Naive thymus-derived CD4-positive, alpha-beta T cell (primary cell): Measurements from ENCODE around the gene SULT1E1. TPM values are rescaled to one million over a fixed set of nuclear protein-coding genes. Genes with fewer than 3 reads are reported as not detected.

Experiments used
- ATAC-seq: fragments of 150-1000 bp; cut with Tn5 transposase; 2 replicates; pipeline ENCODE4 v1.10.0; 2021; ENCODE audit warnings: mild to moderate bottlenecking, moderate library complexity
- CTCF ChIA-PET: fragments of 350-600 bp; sonication (Branson Sonifier 250); formaldehyde crosslinking; loops from one replicate; lab custom pipeline; 2021; ENCODE audit warnings: antibody characterized with exemption; lab: Charles Lee
- POLR2A ChIA-PET: fragments of 350-600 bp; sonication (Branson Sonifier 250); formaldehyde crosslinking; loops from one replicate; lab custom pipeline; 2021; ENCODE audit warnings: antibody characterized with exemption, inconsistent platforms; lab: Charles Lee
- DNase-seq, 9 donors: peaks; one replicate each; pipeline versions ENCODE4 v3.0.0 to v3.0.0-alpha.2; 2020 to 2022; ENCODE audit warnings: mixed read lengths in 1 of 9
- H3K27ac ChIP-seq: one replicate; pipeline ENCODE4 v1.7.0; 2013; ENCODE audit warnings: mild to moderate bottlenecking, low read depth, low read length, moderate library complexity
- H3K27me3 ChIP-seq, 2 donors: one replicate each; pipeline ENCODE4 v1.7.0; 2013; ENCODE audit warnings: low read length in 2 of 2, mild to moderate bottlenecking in 2 of 2, moderate library complexity in 2 of 2; ENCODE audit not compliant: control insufficient read depth in 2 of 2, insufficient read depth in 2 of 2
- H3K36me3 ChIP-seq, 3 experiments: 1 replicate in 2 of 3; 2 replicates in 1 of 3; pipeline ENCODE4 v1.7.0; 2013; ENCODE audit warnings: low read length in 3 of 3, mild to moderate bottlenecking in 3 of 3, moderate library complexity in 1 of 3; ENCODE audit not compliant: insufficient read depth in 3 of 3, control insufficient read depth in 2 of 3
- H3K4me1 ChIP-seq, 2 donors: one replicate each; pipeline ENCODE4 v1.7.0; 2013; ENCODE audit warnings: low read length in 2 of 2, mild to moderate bottlenecking in 2 of 2, moderate library complexity in 1 of 2; ENCODE audit not compliant: control insufficient read depth in 2 of 2, insufficient read depth in 2 of 2
- H3K4me3 ChIP-seq: 2 replicates; pipeline ENCODE4 v1.7.0; 2013; ENCODE audit warnings: mild to moderate bottlenecking, low read length
- H3K9me3 ChIP-seq, 3 experiments: 1 replicate in 2 of 3; 2 replicates in 1 of 3; pipeline ENCODE4 v1.7.0; 2013; ENCODE audit warnings: low read length in 3 of 3; ENCODE audit not compliant: control insufficient read depth in 2 of 3
- H3K27ac Mint-ChIP-seq, 9 donors: one replicate each; pipeline ENCODE4 v1.8.0; 2020 to 2022; ENCODE audit warnings: mixed read lengths in 9 of 9, mild to moderate bottlenecking in 8 of 9, moderate library complexity in 5 of 9, inconsistent platforms in 2 of 9
- H3K27me3 Mint-ChIP-seq, 5 donors: one replicate each; pipeline ENCODE4 v1.8.0; 2021 to 2022; ENCODE audit warnings: mixed read lengths in 5 of 5, mild to moderate bottlenecking in 1 of 5
- H3K36me3 Mint-ChIP-seq, 5 donors: one replicate each; pipeline ENCODE4 v1.8.0; 2020 to 2022; ENCODE audit warnings: mixed read lengths in 5 of 5, mild to moderate bottlenecking in 3 of 5, inconsistent platforms in 1 of 5
- H3K4me1 Mint-ChIP-seq, 7 donors: one replicate each; pipeline ENCODE4 v1.8.0; 2020 to 2022; ENCODE audit warnings: mixed read lengths in 7 of 7, mild to moderate bottlenecking in 3 of 7, inconsistent platforms in 1 of 7
- H3K4me3 Mint-ChIP-seq, 10 donors: one replicate each; pipeline ENCODE4 v1.8.0; 2020 to 2022; ENCODE audit warnings: mild to moderate bottlenecking in 10 of 10, mixed read lengths in 10 of 10, moderate library complexity in 6 of 10, inconsistent platforms in 2 of 10
- H3K9me3 Mint-ChIP-seq, 11 donors: one replicate each; pipeline ENCODE4 v1.8.0; 2020 to 2022; ENCODE audit warnings: mixed read lengths in 11 of 11, mild to moderate bottlenecking in 4 of 11, inconsistent platforms in 1 of 11, moderate library complexity in 1 of 11
- intact Hi-C, 2 donors: fragments of 100-400 bp; cut with micrococcal nuclease; formaldehyde crosslinking; loops; one replicate each; pipeline ENCODE4 v1.15.1; 2023
- polyA plus RNA-seq, 2 donors: library from polyadenylated mRNA; unstranded; fragments of 300-500 nt; fragmentation: Illumina TruSeq; gene quantifications; one replicate each; pipeline ENCODE4 v1.2.3, GENCODE V29; 2021
- total RNA-seq, 6 experiments: library from RNA in 5 of 6; stranded (reverse) in 5 of 6; gene quantifications; 1 replicate in 5 of 6; 2 replicates in 1 of 6; pipeline ENCODE4 v1.2.3 and lab custom pipeline; 2021 to 2026

The SULT1E1 gene
- total and polyA plus RNA-seq, 7 experiments from 2014 or later: not detected

DNA sequence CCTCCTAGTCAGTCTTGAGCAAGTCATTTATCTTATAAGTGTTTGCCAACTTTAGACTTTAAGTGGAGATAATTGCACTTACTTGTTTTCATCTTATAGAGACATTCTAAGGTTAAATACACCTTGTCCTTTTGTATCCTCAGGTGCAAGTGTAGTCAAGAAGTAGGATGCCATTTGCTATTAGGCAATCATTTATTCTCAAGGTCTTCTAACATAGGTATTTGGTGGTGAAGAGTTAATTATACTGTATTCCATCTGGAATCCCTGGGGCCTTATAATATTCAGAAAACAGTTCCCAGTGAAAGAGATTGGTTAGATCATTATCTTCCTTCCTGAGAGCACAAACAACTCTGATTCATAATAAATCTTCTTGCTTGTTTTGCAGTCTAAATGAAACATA lies 23.7 kb downstream of the SULT1E1 start:
- Histone ChIP-seq H3K4me1 (peaks cover 0 to under 1% of the 10 kb centered on the region in 2 donors), H3K9me3 (no peaks in the 10 kb centered on the region), H3K4me3 (no peak overlapping the region), H3K27me3 (no peaks in the 10 kb centered on the region), H3K36me3 (no peaks in the 10 kb centered on the region), H3K27ac (no peak overlapping the region)
- CTCF ChIA-PET: no interaction called here
- intact Hi-C loops: no loop called here
- Mint-ChIP-seq H3K36me3 (no peaks in the 10 kb centered on the region), H3K27ac (no peak overlapping the region), H3K4me1 (peaks cover 6 to 21% (median 14%) of the 10 kb centered on the region in 7 donors), H3K9me3 (peaks cover 0 to 5% (median 0%) of the 10 kb centered on the region in 11 donors), H3K27me3 (peaks cover 0 to 4% (median 0%) of the 10 kb centered on the region in 5 donors), H3K4me3 (no peak overlapping the region)
- POLR2A ChIA-PET: no interaction called here
- DNase-seq: no peak
- ATAC-seq: no peak

DNA sequence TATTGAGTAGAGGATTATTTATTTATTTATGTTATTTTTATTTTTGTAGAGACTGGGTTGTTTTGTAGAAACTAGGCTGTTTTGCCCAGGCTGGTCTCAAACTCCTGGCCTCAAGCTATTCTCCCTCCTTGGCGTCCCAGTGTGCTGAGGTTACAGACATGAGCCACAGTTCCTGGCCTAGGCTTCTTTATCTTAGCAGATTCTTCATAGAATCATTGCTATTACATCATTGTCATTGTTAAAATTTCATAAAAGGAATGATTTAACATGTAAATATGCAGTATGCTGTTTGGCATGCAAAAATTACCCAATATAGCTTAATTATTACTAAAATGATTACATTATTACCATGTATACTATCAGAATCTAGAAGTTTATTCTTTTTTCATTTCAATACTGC lies 24.2 kb downstream of the SULT1E1 start:
- H3K27me3 ChIP-seq: no peaks in the 10 kb centered on the region
- ChIA-PET POLR2A (no interaction called here), CTCF (no interaction called here)
- H3K9me3 ChIP-seq: no peaks in the 10 kb centered on the region
- H3K4me1 ChIP-seq: peaks cover 0 to 6% of the 10 kb centered on the region in 2 donors
- H3K27ac ChIP-seq: no peak overlapping the region
- intact Hi-C loops: no loop called here
- Mint-ChIP-seq H3K4me1 (peaks cover 8 to 26% (median 19%) of the 10 kb centered on the region in 7 donors), H3K9me3 (peaks cover 0 to 5% (median 0%) of the 10 kb centered on the region in 11 donors), H3K27me3 (peaks cover 0 to 4% (median 0%) of the 10 kb centered on the region in 5 donors), H3K36me3 (no peaks in the 10 kb centered on the region), H3K27ac (no peak overlapping the region), H3K4me3 (no peak overlapping the region)
- DNase-seq: no peak
- H3K4me3 ChIP-seq: no peak overlapping the region
- H3K36me3 ChIP-seq: no peaks in the 10 kb centered on the region
- no peak for ATAC-seq

- Histone ChIP-seq H3K36me3 (no peaks in the 10 kb centered on the region), H3K27ac (no peak overlapping the region), H3K9me3 (no peaks in the 10 kb centered on the region), H3K4me3 (no peak overlapping the region), H3K4me1 (peaks cover 0 to 8% of the 10 kb centered on the region in 2 donors), H3K27me3 (no peaks in the 10 kb centered on the region)
- H3K9me3 Mint-ChIP-seq: peaks cover 0 to 5% (median 0%) of the 10 kb centered on the region in 11 donors
- peaks cover 0 to 3% (median 2%) of the 10 kb centered on the region in 5 donors for H3K36me3 Mint-ChIP-seq
- ATAC-seq (no peak), DNase-seq (no peak)
- H3K4me1 Mint-ChIP-seq: peaks cover 10 to 30% (median 22%) of the 10 kb centered on the region in 7 donors
- peaks cover 0 to 4% (median 0%) of the 10 kb centered on the region in 5 donors for H3K27me3 Mint-ChIP-seq
- ChIA-PET POLR2A (no interaction called here), CTCF (interaction anchor here (0.6 to 1.2 kb wide), 3 partner anchors 10 to 904 kb away, joined by 3 to 4 read pairs (median 3); no protein-coding TSS in a partner anchor)
- no peak overlapping the region for H3K4me3 Mint-ChIP-seq
- intact Hi-C loops: loop anchor here in 1 of 2 donors (5.0 kb wide), 1 partner anchor 869 kb away; no protein-coding TSS in a partner anchor
- no peak overlapping the region for H3K27ac Mint-ChIP-seq
Observed at GRCh38 chr4:69833251-69833650, 26.7 kb downstream of the SULT1E1 start.

DNA sequence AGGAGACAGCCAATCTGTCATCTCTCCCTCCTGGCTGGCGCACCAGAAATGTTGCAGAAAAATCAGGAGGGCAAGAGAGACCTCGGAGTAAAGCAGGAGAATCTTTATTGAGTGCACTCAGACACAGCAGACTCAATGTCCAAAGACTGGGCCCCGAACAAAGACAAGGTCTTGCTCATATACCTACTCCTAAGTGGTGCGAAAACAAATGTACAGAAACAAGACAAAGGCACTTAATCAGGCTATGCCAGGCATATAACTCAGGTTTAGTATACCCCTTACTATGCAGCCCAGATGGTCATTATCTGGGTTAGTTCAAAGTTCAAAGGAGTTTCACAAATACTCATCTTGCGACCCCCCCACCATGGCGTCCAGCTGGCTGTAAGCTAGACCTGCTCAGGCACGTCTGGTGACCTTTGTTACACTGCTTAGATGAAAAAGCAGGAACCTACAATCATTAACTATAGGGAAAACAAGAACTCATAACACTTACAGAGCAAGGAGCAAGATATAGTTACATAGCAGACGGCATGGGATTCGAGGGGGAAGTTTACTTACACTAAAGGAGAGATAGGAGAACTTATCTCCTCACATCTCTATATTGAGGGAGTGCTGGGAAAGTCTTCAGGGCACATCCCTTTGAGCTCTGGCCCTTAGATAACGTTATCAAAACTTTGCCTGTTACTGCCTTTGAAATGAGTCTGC lies 27.5 kb downstream of the SULT1E1 start:
- Histone ChIP-seq H3K27ac (no peak overlapping the region), H3K4me3 (no peak overlapping the region), H3K9me3 (no peaks in the 10 kb centered on the region), H3K4me1 (peaks cover 0 to 8% of the 10 kb centered on the region in 2 donors), H3K36me3 (no peaks in the 10 kb centered on the region), H3K27me3 (no peaks in the 10 kb centered on the region)
- ChIA-PET CTCF (interaction anchor here (0.6 to 1.2 kb wide), 2 partner anchors 671 to 905 kb away, joined by 3 to 4 read pairs; no protein-coding TSS in a partner anchor), POLR2A (no interaction called here)
- peak overlapping the region in 3 of 9 donors; percentile 45 to 73 (median 66) for H3K27ac Mint-ChIP-seq
- H3K9me3 Mint-ChIP-seq: peaks cover 0 to 5% (median 0%) of the 10 kb centered on the region in 11 donors
- peaks cover 0 to 3% (median 2%) of the 10 kb centered on the region in 5 donors for H3K36me3 Mint-ChIP-seq
- peaks cover 10 to 30% (median 22%) of the 10 kb centered on the region in 7 donors for H3K4me1 Mint-ChIP-seq
- H3K4me3 Mint-ChIP-seq: peak overlapping the region in 5 of 10 donors; percentile 48 to 98 (median 91)
- ATAC-seq (no peak), DNase-seq (no peak)
- H3K27me3 Mint-ChIP-seq: peaks cover 0 to 4% (median 0%) of the 10 kb centered on the region in 5 donors
- intact Hi-C loops: loop anchor here in 1 of 2 donors (5.0 kb wide), 1 partner anchor 870 kb away; no protein-coding TSS in a partner anchor

- CTCF ChIA-PET: no interaction called here
- intact Hi-C loops: loop anchor here in 1 of 2 donors (5.0 kb wide), 1 partner anchor 871 kb away; no protein-coding TSS in a partner anchor
- H3K36me3 ChIP-seq: no peaks in the 10 kb centered on the region
- H3K4me1 ChIP-seq: peaks cover 0 to 8% of the 10 kb centered on the region in 2 donors
- H3K9me3 Mint-ChIP-seq: peaks cover 0 to 5% (median 0%) of the 10 kb centered on the region in 11 donors
- DNase-seq (peak in 3 of 9 donors; percentile 7 to 29 (median 29)), ATAC-seq (peak; percentile 93)
- peak overlapping the region; percentile 85 to 98 (median 94) for H3K4me3 Mint-ChIP-seq
- H3K4me3 ChIP-seq: peak overlapping the region; percentile 29
- peaks cover 10 to 30% (median 22%) of the 10 kb centered on the region in 7 donors for H3K4me1 Mint-ChIP-seq
- peaks cover 0 to 4% (median 0%) of the 10 kb centered on the region in 5 donors for H3K27me3 Mint-ChIP-seq
- H3K27ac Mint-ChIP-seq: peak overlapping the region in 8 of 9 donors; percentile 30 to 97 (median 81)
- no peak overlapping the region for H3K27ac ChIP-seq
- H3K9me3 ChIP-seq: no peaks in the 10 kb centered on the region
- H3K27me3 ChIP-seq: no peaks in the 10 kb centered on the region
- POLR2A ChIA-PET: interaction anchor here (1.6 kb wide), 1 partner anchor 12 kb away, joined by 5 read pairs; no protein-coding TSS in a partner anchor
- H3K36me3 Mint-ChIP-seq: peaks cover 0 to 3% (median 2%) of the 10 kb centered on the region in 5 donors
Observed at GRCh38 chr4:69831646-69832325, 28.2 kb downstream of the SULT1E1 start.

DNA sequence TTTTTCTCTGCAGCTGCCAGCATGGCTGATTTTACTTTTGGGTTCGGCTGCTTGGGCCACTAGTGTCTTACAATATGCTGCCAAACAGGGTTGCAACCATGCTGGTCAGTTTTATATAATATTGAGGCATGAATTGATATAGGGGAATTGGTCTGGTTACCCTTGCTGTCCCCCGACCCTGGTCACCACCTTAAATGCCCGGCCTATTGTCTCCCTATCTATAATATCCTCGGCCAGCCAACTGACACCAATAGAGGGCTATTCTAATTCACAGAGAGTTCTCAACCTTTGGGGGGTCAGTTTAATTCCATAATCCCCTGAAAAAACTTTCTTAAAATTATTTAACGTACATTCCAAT lies 28.7 kb downstream of the SULT1E1 start:
- POLR2A ChIA-PET: interaction anchor here (1.6 kb wide), 1 partner anchor 12 kb away, joined by 5 read pairs; no protein-coding TSS in a partner anchor
- peaks cover 0 to 5% (median 0%) of the 10 kb centered on the region in 11 donors for H3K9me3 Mint-ChIP-seq
- Histone ChIP-seq H3K27ac (no peak overlapping the region), H3K36me3 (no peaks in the 10 kb centered on the region), H3K27me3 (no peaks in the 10 kb centered on the region), H3K4me3 (peak overlapping the region; percentile 29), H3K4me1 (peaks cover 0 to 8% of the 10 kb centered on the region in 2 donors), H3K9me3 (no peaks in the 10 kb centered on the region)
- CTCF ChIA-PET: interaction anchor here (0.6 kb wide), 1 partner anchor 140 kb away, joined by 3 read pairs; no protein-coding TSS in a partner anchor
- intact Hi-C loops: loop anchor here in 1 of 2 donors (5.0 kb wide), 1 partner anchor 871 kb away; no protein-coding TSS in a partner anchor
- peaks cover 10 to 26% (median 18%) of the 10 kb centered on the region in 7 donors for H3K4me1 Mint-ChIP-seq
- ATAC-seq (no peak), DNase-seq (no peak)
- peak overlapping the region; percentile 85 to 98 (median 94) for H3K4me3 Mint-ChIP-seq
- H3K36me3 Mint-ChIP-seq: peaks cover 0 to 3% (median 2%) of the 10 kb centered on the region in 5 donors
- H3K27ac Mint-ChIP-seq: peak overlapping the region in 6 of 9 donors; percentile 62 to 97 (median 89)
- peaks cover 0 to 2% (median 0%) of the 10 kb centered on the region in 5 donors for H3K27me3 Mint-ChIP-seq
